Liver (tissue), 9 donors: ENCODE results near the gene RPP25L. TPM values are rescaled to one million over a fixed set of nuclear protein-coding genes. Genes with fewer than 3 reads are reported as not detected.

Experiments used
- DNase-seq: peaks from one replicate; pipeline ENCODE4 v3.0.0-alpha.2; 2017; ENCODE audit warnings: low spot score
- H3K27ac ChIP-seq, 2 donors: one replicate each; pipeline ENCODE4 v1.7.0; 2013; ENCODE audit warnings: inconsistent platforms in 2 of 2, low read length in 2 of 2, control low read depth in 1 of 2, low read depth in 1 of 2, mild to moderate bottlenecking in 1 of 2
- H3K27me3 ChIP-seq, 4 donors: one replicate each; pipeline versions ENCODE4 v1.6.1 to v1.7.0; 2013; ENCODE audit warnings: low read length in 3 of 4, inconsistent platforms in 1 of 4, mild to moderate bottlenecking in 1 of 4, moderate library complexity in 1 of 4; ENCODE audit not compliant: control insufficient read depth in 4 of 4, insufficient read depth in 4 of 4
- H3K36me3 ChIP-seq, 4 donors: one replicate each; pipeline versions ENCODE4 v1.6.1 to v1.7.0; 2013; ENCODE audit warnings: low read length in 3 of 4, mild to moderate bottlenecking in 3 of 4, low read depth in 1 of 4, moderate library complexity in 1 of 4; ENCODE audit not compliant: control insufficient read depth in 4 of 4, insufficient read depth in 3 of 4
- H3K4me1 ChIP-seq, 4 donors: one replicate each; pipeline versions ENCODE4 v1.6.1 to v1.7.0; 2013; ENCODE audit warnings: low read length in 3 of 4, mild to moderate bottlenecking in 3 of 4, moderate library complexity in 1 of 4; ENCODE audit not compliant: control insufficient read depth in 4 of 4, insufficient read depth in 4 of 4
- H3K4me3 ChIP-seq, 3 donors: one replicate each; pipeline versions ENCODE4 v1.6.1 to v1.7.0; 2013; ENCODE audit warnings: low read length in 3 of 3, control low read depth in 1 of 3, low read depth in 1 of 3, mild to moderate bottlenecking in 1 of 3
- H3K9ac ChIP-seq, 2 donors: one replicate each; pipeline ENCODE4 v1.7.0; 2013; ENCODE audit warnings: low read length in 2 of 2, mild to moderate bottlenecking in 2 of 2, moderate library complexity in 2 of 2, control low read depth in 1 of 2, low read depth in 1 of 2
- H3K9me3 ChIP-seq, 4 donors: one replicate each; pipeline versions ENCODE4 v1.6.1 to v1.7.0; 2013; ENCODE audit warnings: low read length in 3 of 4; ENCODE audit not compliant: control insufficient read depth in 4 of 4
- CTCF ChIP-seq: fragments of 150-350 bp; IDR thresholded peaks from 2 replicates; pipeline ENCODE4 v1.5.1; 2017; ENCODE audit warnings: improper control_type of control experiment, low read depth, low read length; ENCODE audit not compliant: missing input control
- EGR1 ChIP-seq, 2 donors: IDR thresholded peaks; 2 replicates each; pipeline ENCODE4 v1.6.1; 2016 to 2018; ENCODE audit warnings: antibody characterized with exemption in 2 of 2, low read depth in 2 of 2
- FOXA1 ChIP-seq: IDR thresholded peaks from 2 replicates; pipeline ENCODE4 v1.6.1; 2016; ENCODE audit warnings: antibody characterized with exemption
- FOXA2 ChIP-seq: IDR thresholded peaks from 2 replicates; pipeline ENCODE4 v1.6.1; 2016; ENCODE audit warnings: antibody characterized with exemption
- GABPA ChIP-seq, 2 donors: IDR thresholded peaks in 1 of 2; conservative IDR thresholded peaks in 1 of 2; 2 replicates each; pipeline ENCODE4 v1.6.1; 2016; ENCODE audit warnings: antibody characterized with exemption in 2 of 2, mild to moderate bottlenecking in 1 of 2, moderate library complexity in 1 of 2
- HNF4A ChIP-seq, 2 donors: conservative IDR thresholded peaks; 2 replicates each; pipeline ENCODE4 v1.6.1; 2016; ENCODE audit warnings: antibody characterized with exemption in 2 of 2, mild to moderate bottlenecking in 2 of 2
- HNF4G ChIP-seq: IDR thresholded peaks from 2 replicates; pipeline ENCODE4 v1.6.1; 2016; ENCODE audit warnings: antibody characterized with exemption
- JUND ChIP-seq, 2 donors: IDR thresholded peaks; 2 replicates each; pipeline ENCODE4 v1.6.1; 2016; ENCODE audit warnings: antibody characterized with exemption in 2 of 2
- MAX ChIP-seq: IDR thresholded peaks from 2 replicates; pipeline ENCODE4 v1.6.1; 2016; ENCODE audit warnings: antibody characterized with exemption
- NR2F2 ChIP-seq: IDR thresholded peaks from 2 replicates; pipeline ENCODE4 v1.6.1; 2016; ENCODE audit warnings: antibody characterized with exemption
- RAD21 ChIP-seq, 2 donors: IDR thresholded peaks; 2 replicates each; pipeline ENCODE4 v1.6.1; 2016; ENCODE audit warnings: antibody characterized with exemption in 2 of 2, mild to moderate bottlenecking in 2 of 2
- REST ChIP-seq: IDR thresholded peaks from 2 replicates; pipeline ENCODE4 v1.6.1; 2016; ENCODE audit warnings: antibody characterized with exemption, mild to moderate bottlenecking
- RXRA ChIP-seq, 2 donors: IDR thresholded peaks; 2 replicates each; pipeline ENCODE4 v1.6.1; 2017 to 2018; ENCODE audit warnings: antibody characterized with exemption in 2 of 2, mild to moderate bottlenecking in 1 of 2
- SP1 ChIP-seq: IDR thresholded peaks from 2 replicates; pipeline ENCODE4 v1.6.1; 2018; ENCODE audit warnings: antibody characterized with exemption, mild to moderate bottlenecking
- TAF1 ChIP-seq: conservative IDR thresholded peaks from 2 replicates; pipeline ENCODE4 v1.6.1; 2016; ENCODE audit warnings: antibody characterized with exemption, mild to moderate bottlenecking
- YY1 ChIP-seq: IDR thresholded peaks from 2 replicates; pipeline ENCODE4 v1.6.1; 2016; ENCODE audit warnings: antibody characterized with exemption, mild to moderate bottlenecking
- WGBS: extraction: QIAGEN DNeasy Blood & Tissue Kit; methylation state at CpG from one replicate; pipeline ENCODE4 v1.1.7; 2013; 5-methylcytosine and 5-hydroxymethylcytosine counted together
- polyA plus RNA-seq, 2 donors: library from polyadenylated mRNA; stranded (reverse) in 1 of 2; unstranded in 1 of 2; fragments of 200-250 nt in 1 of 2; fragments of >200 nt in 1 of 2; fragmentation: Nextera tagmentation in 1 of 2; extraction: Ambion mirVana in 1 of 2; gene quantifications; one replicate each; pipeline versions ENCODE4 v1.2.1 to v1.2.3, GENCODE V29; 2013 to 2015
- total RNA-seq, 2 donors: library from RNA; depleted of rRNA; stranded (reverse); fragments of >200 nt; gene quantifications; one replicate each; pipeline ENCODE4 v1.2.3, GENCODE V29; 2014
- TF ChIP-seq, protein P1 (sequence below): IDR thresholded peaks from 2 replicates; pipeline ENCODE4 v1.6.1; 2016; ENCODE audit warnings: antibody characterized with exemption
- TF ChIP-seq, protein P2 (sequence below): IDR thresholded peaks from 2 replicates; pipeline ENCODE4 v1.6.1; 2016; ENCODE audit warnings: antibody characterized with exemption
- donor health status: healthy.
- donor health status: healthy.
- donor health status: healthy.
- donor health status: healthy.
- donor health status: healthy.

The RPP25L gene
- total and polyA plus RNA-seq, 4 donors, result 18.6 to 33.4 (median 24.2) TPM

- no peak overlapping the region for H3K9ac ChIP-seq
- H3K27ac ChIP-seq, result no peak overlapping the region
- no peaks in the 10 kb centered on the region for H3K27me3 ChIP-seq
- H3K4me3 ChIP-seq, result no peak overlapping the region
- no peaks in the 10 kb centered on the region for H3K9me3 ChIP-seq
- H3K36me3 ChIP-seq, result peaks cover 0 to 11% (median 0%) of the 10 kb centered on the region in 4 donors
- WGBS, result 92% methylated on average over 5 of the region's 5 CpGs
- no peak for TF ChIP-seq JUND (IDR thresholded peaks at IDR 0.05)
- TF ChIP-seq, protein P1, sequence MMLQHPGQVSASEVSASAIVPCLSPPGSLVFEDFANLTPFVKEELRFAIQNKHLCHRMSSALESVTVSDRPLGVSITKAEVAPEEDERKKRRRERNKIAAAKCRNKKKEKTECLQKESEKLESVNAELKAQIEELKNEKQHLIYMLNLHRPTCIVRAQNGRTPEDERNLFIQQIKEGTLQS, result no peak
- no peak for TF ChIP-seq YY1
- no peak for TF ChIP-seq GABPA (IDR thresholded peaks at IDR 0.05 in 1 of 2, conservative IDR thresholded peaks at IDR 0.05 in 1 of 2)
- TF ChIP-seq HNF4A (conservative IDR thresholded peaks at IDR 0.05), result no peak
- TF ChIP-seq NR2F2, result no peak
- no peak for TF ChIP-seq FOXA1
- TF ChIP-seq REST, result no peak
- TF ChIP-seq HNF4G, result no peak
- TF ChIP-seq RAD21 (IDR thresholded peaks at IDR 0.05), result no peak
- no peak for TF ChIP-seq TAF1
- TF ChIP-seq, protein P2, sequence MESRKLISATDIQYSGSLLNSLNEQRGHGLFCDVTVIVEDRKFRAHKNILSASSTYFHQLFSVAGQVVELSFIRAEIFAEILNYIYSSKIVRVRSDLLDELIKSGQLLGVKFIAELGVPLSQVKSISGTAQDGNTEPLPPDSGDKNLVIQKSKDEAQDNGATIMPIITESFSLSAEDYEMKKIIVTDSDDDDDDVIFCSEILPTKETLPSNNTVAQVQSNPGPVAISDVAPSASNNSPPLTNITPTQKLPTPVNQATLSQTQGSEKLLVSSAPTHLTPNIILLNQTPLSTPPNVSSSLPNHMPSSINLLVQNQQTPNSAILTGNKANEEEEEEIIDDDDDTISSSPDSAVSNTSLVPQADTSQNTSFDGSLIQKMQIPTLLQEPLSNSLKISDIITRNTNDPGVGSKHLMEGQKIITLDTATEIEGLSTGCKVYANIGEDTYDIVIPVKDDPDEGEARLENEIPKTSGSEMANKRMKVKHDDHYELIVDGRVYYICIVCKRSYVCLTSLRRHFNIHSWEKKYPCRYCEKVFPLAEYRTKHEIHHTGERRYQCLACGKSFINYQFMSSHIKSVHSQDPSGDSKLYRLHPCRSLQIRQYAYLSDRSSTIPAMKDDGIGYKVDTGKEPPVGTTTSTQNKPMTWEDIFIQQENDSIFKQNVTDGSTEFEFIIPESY, result no peak
- TF ChIP-seq MAX, result no peak
- no peak for TF ChIP-seq FOXA2
- no peak for TF ChIP-seq RXRA (IDR thresholded peaks at IDR 0.05)
- no peak for TF ChIP-seq CTCF
- no peak for TF ChIP-seq EGR1 (IDR thresholded peaks at IDR 0.05; ENCODE audit: low read depth in 2 of 2)
- no peak for TF ChIP-seq SP1
- no peak for DNase-seq
- peaks cover 6 to 22% (median 17%) of the 10 kb centered on the region in 4 donors for H3K4me1 ChIP-seq
These were observed 45.1 kb upstream of the RPP25L start for GRCh38 chr9:34656992-34657391.
